GM12873 (cell line): Measurements from ENCODE around the gene CFAP157.

ENCODE experiments used
- TF ChIP-seq, protein P1 (sequence below): IDR thresholded peaks from 2 replicates; pipeline ENCODE4 v1.5.1; 2012; ENCODE audit warnings: low read depth, mild to moderate bottlenecking, moderate library complexity, low read length, control low read depth; ENCODE audit not compliant: insufficient read depth; ENCODE audit errors: missing control alignments

CFAP157 gene

DNA sequence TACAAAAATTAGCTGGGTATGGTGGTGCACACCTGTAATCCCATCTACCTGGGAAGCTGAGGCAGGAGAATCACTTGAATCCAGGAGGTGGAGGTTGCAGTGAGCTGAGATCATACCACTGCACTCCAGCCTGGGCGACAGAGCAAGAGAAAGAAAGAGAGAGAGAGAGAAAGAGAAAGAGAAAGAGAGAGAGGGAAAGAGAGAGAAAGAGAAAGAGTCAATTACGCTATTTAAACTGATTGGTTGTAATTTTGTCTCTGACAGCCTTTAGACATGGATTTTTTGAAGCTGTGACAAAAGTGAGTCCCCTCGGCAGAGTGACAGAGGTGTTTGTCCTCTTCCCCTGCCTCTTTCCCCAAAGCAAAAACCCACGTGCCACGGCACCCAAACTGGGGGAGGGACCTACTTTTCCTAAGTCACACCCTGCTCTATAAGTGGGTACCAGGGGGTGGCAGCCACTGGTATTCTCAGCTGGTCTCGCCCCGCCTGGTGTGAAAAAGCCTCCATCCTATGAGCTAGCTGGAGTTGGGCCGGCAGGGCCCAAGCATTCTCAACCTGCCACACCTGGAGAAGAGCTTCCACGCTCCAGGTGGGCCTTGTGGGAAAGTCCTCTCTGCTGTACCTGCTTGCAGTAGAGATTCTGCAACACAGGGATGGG lies 3.4 kb upstream of the CFAP157 start:
- TF ChIP-seq, protein P1, sequence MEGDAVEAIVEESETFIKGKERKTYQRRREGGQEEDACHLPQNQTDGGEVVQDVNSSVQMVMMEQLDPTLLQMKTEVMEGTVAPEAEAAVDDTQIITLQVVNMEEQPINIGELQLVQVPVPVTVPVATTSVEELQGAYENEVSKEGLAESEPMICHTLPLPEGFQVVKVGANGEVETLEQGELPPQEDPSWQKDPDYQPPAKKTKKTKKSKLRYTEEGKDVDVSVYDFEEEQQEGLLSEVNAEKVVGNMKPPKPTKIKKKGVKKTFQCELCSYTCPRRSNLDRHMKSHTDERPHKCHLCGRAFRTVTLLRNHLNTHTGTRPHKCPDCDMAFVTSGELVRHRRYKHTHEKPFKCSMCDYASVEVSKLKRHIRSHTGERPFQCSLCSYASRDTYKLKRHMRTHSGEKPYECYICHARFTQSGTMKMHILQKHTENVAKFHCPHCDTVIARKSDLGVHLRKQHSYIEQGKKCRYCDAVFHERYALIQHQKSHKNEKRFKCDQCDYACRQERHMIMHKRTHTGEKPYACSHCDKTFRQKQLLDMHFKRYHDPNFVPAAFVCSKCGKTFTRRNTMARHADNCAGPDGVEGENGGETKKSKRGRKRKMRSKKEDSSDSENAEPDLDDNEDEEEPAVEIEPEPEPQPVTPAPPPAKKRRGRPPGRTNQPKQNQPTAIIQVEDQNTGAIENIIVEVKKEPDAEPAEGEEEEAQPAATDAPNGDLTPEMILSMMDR, result no peak

DNA sequence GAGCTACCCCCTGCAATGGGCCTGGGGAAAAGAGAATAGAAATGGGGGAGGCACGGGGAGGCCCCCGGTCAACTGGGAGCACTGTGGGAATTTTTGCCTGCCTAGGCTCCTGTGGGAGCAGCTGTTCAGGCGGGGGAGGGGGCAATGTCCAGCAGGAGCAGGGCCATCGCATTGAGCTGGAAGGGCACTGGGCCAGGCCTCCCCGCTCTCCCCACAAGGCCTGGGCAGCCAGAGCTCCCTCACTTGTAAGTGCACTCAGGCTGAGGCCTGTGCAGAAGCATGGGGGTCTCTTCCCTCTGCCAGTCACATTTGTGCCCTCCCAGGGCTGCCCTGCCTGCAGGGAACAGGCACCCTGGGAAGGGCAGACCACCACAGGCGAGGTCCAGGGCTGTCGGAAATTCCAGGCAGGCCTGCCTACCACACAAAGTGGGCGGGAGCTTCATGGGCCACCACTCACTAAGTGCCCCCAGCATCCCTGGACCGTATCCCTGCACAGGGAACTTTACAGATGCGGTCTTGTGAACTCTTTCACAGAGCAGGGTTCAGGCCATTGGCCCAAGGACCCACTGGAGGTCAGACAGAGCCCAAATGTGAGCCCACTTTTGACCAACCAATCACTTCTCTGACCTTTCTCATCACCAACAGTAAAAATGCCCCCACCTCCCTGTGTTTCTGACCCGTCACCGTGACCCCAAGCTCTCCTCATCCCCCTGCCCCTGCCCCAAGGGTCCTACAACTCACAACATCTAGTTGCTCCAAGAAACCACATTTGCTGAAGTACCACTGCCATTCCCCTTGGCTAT lies 1.0 kb upstream of the CFAP157 start:
- TF ChIP-seq, protein P1, result no peak

DNA sequence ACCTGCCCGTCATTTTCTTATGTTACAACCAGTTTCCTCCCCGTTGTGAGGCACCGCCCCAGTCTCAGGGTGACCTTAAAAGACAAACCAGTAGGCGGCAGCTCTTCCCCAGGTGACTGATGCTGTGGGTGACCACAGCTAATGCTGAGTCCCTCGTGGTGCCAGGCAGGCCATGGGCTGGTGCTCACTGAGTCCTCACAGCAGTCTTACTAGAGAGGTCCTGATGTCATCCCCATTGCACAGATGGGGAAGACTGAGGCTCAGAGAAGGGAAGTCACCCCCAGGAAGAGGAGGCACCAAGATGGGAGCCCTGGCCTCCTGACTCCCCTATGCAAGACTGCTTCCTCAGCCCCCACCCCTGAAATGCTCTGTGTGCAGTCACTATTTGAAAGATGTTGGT lies 978 bp downstream of the CFAP157 start:
- TF ChIP-seq, protein P1, result peak; percentile 38

DNA sequence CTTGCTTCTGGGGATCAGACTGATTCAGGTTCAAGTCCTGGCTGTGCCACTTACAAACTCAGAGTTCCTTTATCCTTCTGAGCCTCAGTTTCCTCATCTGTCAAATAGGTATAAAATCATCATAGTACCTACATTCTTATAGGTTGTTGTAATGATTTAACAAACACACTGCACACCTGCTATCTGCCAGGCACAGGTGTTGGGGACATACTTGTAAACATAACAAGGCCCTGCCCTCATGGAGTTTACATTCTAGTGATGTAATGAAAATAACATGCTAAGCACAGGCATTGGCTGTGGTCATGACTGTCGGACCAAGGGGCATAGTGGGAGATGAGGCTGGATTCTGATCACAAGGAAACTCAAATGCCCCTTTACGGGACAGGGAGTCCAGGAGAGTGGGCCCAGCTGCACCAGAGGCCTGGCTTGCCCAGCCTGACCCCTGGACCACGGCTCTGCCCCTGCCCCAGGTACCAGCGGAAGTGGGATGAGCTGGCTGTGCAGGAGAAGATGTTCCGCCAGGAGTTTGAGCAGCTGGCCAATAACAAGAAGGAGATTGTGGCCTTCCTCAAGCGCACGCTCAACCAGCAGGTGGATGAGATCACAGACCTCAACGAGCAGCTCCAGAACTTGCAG lies 2.3 kb downstream of the CFAP157 start:
- TF ChIP-seq, protein P1, result no peak

DNA sequence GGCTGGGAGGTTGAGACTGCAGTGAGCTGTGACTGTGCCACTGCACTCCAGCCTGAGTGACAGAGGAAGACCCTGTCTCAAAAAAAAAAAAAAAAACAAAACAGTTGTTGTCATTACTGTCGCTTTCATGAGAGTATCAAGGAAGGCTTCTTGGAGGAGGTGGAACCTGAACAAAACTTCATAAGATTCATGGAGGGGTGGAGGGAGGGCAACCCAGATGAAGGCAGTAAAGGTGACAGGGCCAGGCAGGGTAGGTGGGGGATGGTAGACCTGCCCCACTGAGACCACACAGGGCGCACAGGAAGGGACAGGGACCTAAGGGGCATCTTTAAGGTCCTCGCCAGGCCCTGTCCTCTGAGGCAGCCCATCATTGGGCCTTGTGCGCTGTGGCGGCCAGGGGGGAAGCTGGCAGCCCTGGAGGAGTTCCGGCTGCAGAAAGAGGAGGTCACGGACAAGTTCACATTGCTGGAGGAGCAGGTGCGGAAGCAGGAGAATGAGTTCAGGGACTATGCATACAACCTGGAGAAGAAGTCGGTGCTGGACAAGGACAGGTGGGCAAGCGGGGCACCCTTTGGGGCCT lies 3.5 kb downstream of the CFAP157 start:
- TF ChIP-seq, protein P1, result no peak

DNA sequence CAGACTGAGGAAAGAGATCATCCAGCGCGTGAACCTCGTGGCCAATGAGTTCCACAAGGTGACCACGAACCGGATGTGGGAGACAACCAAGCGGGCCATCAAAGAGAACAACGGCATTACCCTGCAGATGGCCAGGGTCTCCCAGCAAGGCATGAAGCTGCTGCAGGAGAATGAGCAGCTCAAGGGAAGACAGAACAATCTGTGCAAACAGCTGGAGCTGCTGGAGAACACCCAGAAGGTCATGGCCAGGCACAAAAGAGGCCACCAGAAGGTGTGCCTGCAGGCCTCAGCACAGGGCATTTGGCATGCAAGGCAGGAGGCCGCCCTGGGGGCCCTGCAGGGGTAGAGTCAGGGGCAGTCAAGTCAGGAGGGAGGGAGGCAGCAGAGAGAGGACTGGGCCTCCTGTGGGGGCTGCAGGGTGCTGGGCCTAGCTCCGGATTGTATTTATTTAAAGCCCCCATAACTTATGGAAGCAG lies 4.5 kb downstream of the CFAP157 start:
- TF ChIP-seq, protein P1, result no peak

DNA sequence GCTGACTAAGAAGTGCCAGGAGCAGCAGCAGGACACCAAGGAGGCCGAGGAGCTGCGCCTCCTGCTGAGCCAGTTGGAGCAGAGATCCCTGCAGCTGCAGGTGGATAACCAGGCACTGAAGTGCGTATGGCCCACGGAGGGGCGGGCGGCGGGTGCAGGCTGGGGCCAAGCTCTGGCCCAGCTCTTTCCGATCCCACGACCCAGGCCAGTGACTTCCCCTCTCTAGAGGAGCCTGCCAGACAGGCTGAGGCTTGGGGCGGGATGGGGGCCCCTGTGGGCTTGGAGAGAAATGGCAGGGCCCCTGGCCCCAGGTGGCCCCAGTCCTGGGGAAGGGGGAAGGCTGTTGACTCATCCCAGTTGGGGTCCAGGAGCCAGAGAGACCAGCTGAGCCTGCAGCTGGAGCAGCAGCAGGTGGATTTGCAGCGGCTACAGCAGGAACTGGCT lies 5.1 kb downstream of the CFAP157 start:
- TF ChIP-seq, protein P1, result no peak
